WTC11 (cell line): ENCODE measurements around the gene TNNI2.

Experiments used
- IRF2 ChIP-seq: sonication (generic); formaldehyde crosslinking; IDR thresholded peaks from 2 replicates; pipeline ENCODE4 v1.8.0; 2022; ENCODE audit warnings: low read depth, missing genetic modification reagents, borderline replicate concordance
- MAX ChIP-seq: sonication (generic); formaldehyde crosslinking; IDR thresholded peaks from 2 replicates; pipeline ENCODE4 v1.8.0; 2022; ENCODE audit warnings: mild to moderate bottlenecking, missing genetic modification reagents
- NFE2L1 ChIP-seq: sonication (generic); formaldehyde crosslinking; IDR thresholded peaks from 2 replicates; pipeline ENCODE4 v1.8.1; 2023; ENCODE audit warnings: missing genetic modification reagents
- PREB ChIP-seq: sonication (generic); formaldehyde crosslinking; IDR thresholded peaks from 2 replicates; pipeline ENCODE4 v1.8.1; 2022; ENCODE audit warnings: mild to moderate bottlenecking, missing genetic modification reagents, moderate library complexity, borderline replicate concordance
- TCF7 ChIP-seq: sonication (generic); formaldehyde crosslinking; IDR thresholded peaks from 2 replicates; pipeline ENCODE4 v1.8.0; 2022; ENCODE audit warnings: mild to moderate bottlenecking, low read depth, missing genetic modification reagents, moderate library complexity
- TEAD1 ChIP-seq: sonication (generic); formaldehyde crosslinking; IDR thresholded peaks from 2 replicates; pipeline ENCODE4 v1.8.0; 2022; ENCODE audit warnings: mild to moderate bottlenecking, missing genetic modification reagents
- TF ChIP-seq, protein P1 (sequence below): fragments of 200-600 bp; IDR thresholded peaks from 2 replicates; pipeline ENCODE4 v1.8.0; 2022; ENCODE audit warnings: antibody characterized with exemption
- TF ChIP-seq, protein P2 (sequence below): sonication (generic); formaldehyde crosslinking; IDR thresholded peaks from 2 replicates; pipeline ENCODE4 v1.8.1; 2023; ENCODE audit warnings: mild to moderate bottlenecking, missing genetic modification reagents, moderate library complexity
- TF ChIP-seq, protein P3 (sequence below): sonication (generic); formaldehyde crosslinking; IDR thresholded peaks from 2 replicates; pipeline ENCODE4 v1.8.1; 2022; ENCODE audit warnings: low read depth, missing genetic modification reagents, borderline replicate concordance
- TF ChIP-seq, protein P4 (sequence below): sonication (generic); formaldehyde crosslinking; IDR thresholded peaks from 2 replicates; pipeline ENCODE4 v1.8.1; 2023; ENCODE audit warnings: mild to moderate bottlenecking, moderate library complexity, missing genetic modification reagents

GRCh38 chr11:1822648-1823375, 16.0 kb upstream of the TNNI2 start:
- TF ChIP-seq, protein P1, sequence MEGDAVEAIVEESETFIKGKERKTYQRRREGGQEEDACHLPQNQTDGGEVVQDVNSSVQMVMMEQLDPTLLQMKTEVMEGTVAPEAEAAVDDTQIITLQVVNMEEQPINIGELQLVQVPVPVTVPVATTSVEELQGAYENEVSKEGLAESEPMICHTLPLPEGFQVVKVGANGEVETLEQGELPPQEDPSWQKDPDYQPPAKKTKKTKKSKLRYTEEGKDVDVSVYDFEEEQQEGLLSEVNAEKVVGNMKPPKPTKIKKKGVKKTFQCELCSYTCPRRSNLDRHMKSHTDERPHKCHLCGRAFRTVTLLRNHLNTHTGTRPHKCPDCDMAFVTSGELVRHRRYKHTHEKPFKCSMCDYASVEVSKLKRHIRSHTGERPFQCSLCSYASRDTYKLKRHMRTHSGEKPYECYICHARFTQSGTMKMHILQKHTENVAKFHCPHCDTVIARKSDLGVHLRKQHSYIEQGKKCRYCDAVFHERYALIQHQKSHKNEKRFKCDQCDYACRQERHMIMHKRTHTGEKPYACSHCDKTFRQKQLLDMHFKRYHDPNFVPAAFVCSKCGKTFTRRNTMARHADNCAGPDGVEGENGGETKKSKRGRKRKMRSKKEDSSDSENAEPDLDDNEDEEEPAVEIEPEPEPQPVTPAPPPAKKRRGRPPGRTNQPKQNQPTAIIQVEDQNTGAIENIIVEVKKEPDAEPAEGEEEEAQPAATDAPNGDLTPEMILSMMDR, result no peak
- TF ChIP-seq NFE2L1 (CRISPR knock-in tag) (no peak), PREB (no peak), TCF7 (CRISPR knock-in tag) (no peak), IRF2 (CRISPR knock-in tag) (no peak), MAX (no peak), TEAD1 (CRISPR knock-in tag) (no peak)
- TF ChIP-seq, protein P2, sequence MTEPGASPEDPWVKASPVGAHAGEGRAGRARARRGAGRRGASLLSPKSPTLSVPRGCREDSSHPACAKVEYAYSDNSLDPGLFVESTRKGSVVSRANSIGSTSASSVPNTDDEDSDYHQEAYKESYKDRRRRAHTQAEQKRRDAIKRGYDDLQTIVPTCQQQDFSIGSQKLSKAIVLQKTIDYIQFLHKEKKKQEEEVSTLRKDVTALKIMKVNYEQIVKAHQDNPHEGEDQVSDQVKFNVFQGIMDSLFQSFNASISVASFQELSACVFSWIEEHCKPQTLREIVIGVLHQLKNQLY (CRISPR knock-in tag), result no peak
- TF ChIP-seq, protein P3, sequence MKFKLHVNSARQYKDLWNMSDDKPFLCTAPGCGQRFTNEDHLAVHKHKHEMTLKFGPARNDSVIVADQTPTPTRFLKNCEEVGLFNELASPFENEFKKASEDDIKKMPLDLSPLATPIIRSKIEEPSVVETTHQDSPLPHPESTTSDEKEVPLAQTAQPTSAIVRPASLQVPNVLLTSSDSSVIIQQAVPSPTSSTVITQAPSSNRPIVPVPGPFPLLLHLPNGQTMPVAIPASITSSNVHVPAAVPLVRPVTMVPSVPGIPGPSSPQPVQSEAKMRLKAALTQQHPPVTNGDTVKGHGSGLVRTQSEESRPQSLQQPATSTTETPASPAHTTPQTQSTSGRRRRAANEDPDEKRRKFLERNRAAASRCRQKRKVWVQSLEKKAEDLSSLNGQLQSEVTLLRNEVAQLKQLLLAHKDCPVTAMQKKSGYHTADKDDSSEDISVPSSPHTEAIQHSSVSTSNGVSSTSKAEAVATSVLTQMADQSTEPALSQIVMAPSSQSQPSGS (CRISPR knock-in tag), result no peak
- TF ChIP-seq, protein P4, sequence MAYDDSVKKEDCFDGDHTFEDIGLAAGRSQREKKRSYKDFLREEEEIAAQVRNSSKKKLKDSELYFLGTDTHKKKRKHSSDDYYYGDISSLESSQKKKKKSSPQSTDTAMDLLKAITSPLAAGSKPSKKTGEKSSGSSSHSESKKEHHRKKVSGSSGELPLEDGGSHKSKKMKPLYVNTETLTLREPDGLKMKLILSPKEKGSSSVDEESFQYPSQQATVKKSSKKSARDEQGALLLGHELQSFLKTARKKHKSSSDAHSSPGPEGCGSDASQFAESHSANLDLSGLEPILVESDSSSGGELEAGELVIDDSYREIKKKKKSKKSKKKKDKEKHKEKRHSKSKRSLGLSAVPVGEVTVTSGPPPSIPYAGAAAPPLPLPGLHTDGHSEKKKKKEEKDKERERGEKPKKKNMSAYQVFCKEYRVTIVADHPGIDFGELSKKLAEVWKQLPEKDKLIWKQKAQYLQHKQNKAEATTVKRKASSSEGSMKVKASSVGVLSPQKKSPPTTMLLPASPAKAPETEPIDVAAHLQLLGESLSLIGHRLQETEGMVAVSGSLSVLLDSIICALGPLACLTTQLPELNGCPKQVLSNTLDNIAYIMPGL (CRISPR knock-in tag), result no peak
